Endodermal cell (in vitro differentiated cells): ENCODE results near the gene SLCO1B1. TPM values are rescaled to one million over a fixed set of nuclear protein-coding genes. Genes with fewer than 3 reads are reported as not detected.

Experiments used
- DNase-seq: peaks from one replicate; pipeline ENCODE4 v3.0.0-alpha.2; 2017
- H3K27ac ChIP-seq: 2 replicates; pipeline ENCODE4 v1.5.1; 2013; ENCODE audit warnings: mild to moderate bottlenecking, low read depth, low read length, moderate library complexity
- H3K27me3 ChIP-seq: 2 replicates; pipeline ENCODE4 v1.6.1; 2013; ENCODE audit warnings: mild to moderate bottlenecking, low read length, moderate library complexity; ENCODE audit not compliant: insufficient read depth, control insufficient read depth, poor library complexity, severe bottlenecking
- H3K36me3 ChIP-seq: 2 replicates; pipeline ENCODE4 v1.7.0; 2013; ENCODE audit warnings: mild to moderate bottlenecking, low read length, moderate library complexity; ENCODE audit not compliant: control insufficient read depth, insufficient read depth
- H3K4me1 ChIP-seq: one replicate; pipeline ENCODE4 v1.7.0; 2013; ENCODE audit warnings: low read length; ENCODE audit not compliant: control insufficient read depth, insufficient read depth
- H3K4me3 ChIP-seq: 2 replicates; pipeline ENCODE4 v1.5.1; 2013; ENCODE audit warnings: mild to moderate bottlenecking, low read length, moderate library complexity
- H3K9ac ChIP-seq: 2 replicates; pipeline ENCODE4 v1.6.1; 2013; ENCODE audit warnings: mild to moderate bottlenecking, low read length, moderate library complexity; ENCODE audit not compliant: poor library complexity, severe bottlenecking; ENCODE audit errors: extremely low read depth
- H3K9me3 ChIP-seq: 2 replicates; pipeline ENCODE4 v1.6.1; 2013; ENCODE audit warnings: mild to moderate bottlenecking, low read length, moderate library complexity; ENCODE audit not compliant: control insufficient read depth
- H3K27ac Mint-ChIP-seq: 2 replicates; pipeline ENCODE4 v1.8.0; 2020; ENCODE audit warnings: mixed read lengths
- H3K27me3 Mint-ChIP-seq: 2 replicates; pipeline ENCODE4 v1.8.0; 2021; ENCODE audit warnings: mild to moderate bottlenecking, mixed read lengths; ENCODE audit not compliant: insufficient read depth
- H3K36me3 Mint-ChIP-seq: 2 replicates; pipeline ENCODE4 v1.8.0; 2020; ENCODE audit warnings: low read depth, mixed read lengths
- H3K4me1 Mint-ChIP-seq: 2 replicates; pipeline ENCODE4 v1.8.0; 2020; ENCODE audit warnings: mixed read lengths
- H3K4me3 Mint-ChIP-seq: 2 replicates; pipeline ENCODE4 v1.8.0; 2020; ENCODE audit warnings: mild to moderate bottlenecking, moderate library complexity, mixed read lengths
- H3K9me3 Mint-ChIP-seq: 2 replicates; pipeline ENCODE4 v1.8.0; 2020; ENCODE audit warnings: mild to moderate bottlenecking, mixed read lengths
- CTCF ChIP-seq: fragments of 200-600 bp; sonication (generic); conservative IDR thresholded peaks from 2 replicates; pipeline ENCODE4 v1.5.0; 2021; ENCODE audit warnings: antibody characterized with exemption, mild to moderate bottlenecking
- whole genome bisulfite sequencing, 2 experiments: methylation state at CpG; one replicate each; pipeline versions ENCODE4 v1.1.5 to v1.1.7; 2013; ENCODE audit warnings: missing lambda C conversion rate in 2 of 2, mixed read lengths in 1 of 2; ENCODE audit not compliant: insufficient coverage in 1 of 2, insufficient read length in 1 of 2; 5-methylcytosine and 5-hydroxymethylcytosine counted together
- total RNA-seq, 2 donors: library from RNA; stranded (reverse); fragmentation: NEBNext Ultra II Directional in 1 of 2; extraction: Animal tissue kit (Norgen Biotek cat#: 25700) in 1 of 2; gene quantifications; 2 replicates in 1 of 2; 3 replicates in 1 of 2; pipeline ENCODE4 v1.2.1, GENCODE V29; 2021

SLCO1B1 gene
- total RNA-seq, 2 donors from 2014 or later, result 1.5 TPM; not detected in 1

GRCh38 chr12:21257172-21257571 lies 126.2 kb downstream of the SLCO1B1 start:
- no peaks in the 10 kb centered on the region for H3K27me3 Mint-ChIP-seq
- no peak overlapping the region for H3K4me3 Mint-ChIP-seq
- Histone ChIP-seq H3K27me3 (no peaks in the 10 kb centered on the region), H3K27ac (no peak overlapping the region), H3K36me3 (no peaks in the 10 kb centered on the region), H3K9ac (no peak overlapping the region), H3K4me3 (no peak overlapping the region), H3K9me3 (peaks cover 17% of the 10 kb centered on the region), H3K4me1 (no peaks in the 10 kb centered on the region)
- H3K4me1 Mint-ChIP-seq, result peaks cover 5% of the 10 kb centered on the region
- 86 to 100% methylated on average over 2 to 3 of the region's 3 CpGs for WGBS, 2 experiments
- no peak for TF ChIP-seq CTCF
- no peak for DNase-seq
- H3K27ac Mint-ChIP-seq, result no peak overlapping the region
- peaks cover 35% of the 10 kb centered on the region for H3K9me3 Mint-ChIP-seq
- H3K36me3 Mint-ChIP-seq, result peaks cover 8% of the 10 kb centered on the region

- no peaks in the 10 kb centered on the region for H3K4me1 ChIP-seq
- no peaks in the 10 kb centered on the region for H3K4me1 Mint-ChIP-seq
- H3K9me3 ChIP-seq, result peaks cover 31% of the 10 kb centered on the region
- no peak overlapping the region for H3K4me3 Mint-ChIP-seq
- no peaks in the 10 kb centered on the region for H3K27me3 ChIP-seq
- DNase-seq, result no peak
- no peak overlapping the region for H3K9ac ChIP-seq
- no peak for TF ChIP-seq CTCF
- H3K27me3 Mint-ChIP-seq, result no peaks in the 10 kb centered on the region
- no peak overlapping the region for H3K27ac Mint-ChIP-seq
- H3K36me3 Mint-ChIP-seq, result peaks cover 31% of the 10 kb centered on the region
- no peaks in the 10 kb centered on the region for H3K36me3 ChIP-seq
- peaks cover 28% of the 10 kb centered on the region for H3K9me3 Mint-ChIP-seq
- no peak overlapping the region for H3K27ac ChIP-seq
- H3K4me3 ChIP-seq, result no peak overlapping the region
Measured at GRCh38 chr12:21264232-21264631, 133.2 kb downstream of the SLCO1B1 start.

GRCh38 chr12:21265932-21266331 lies 134.9 kb downstream of the SLCO1B1 start:
- H3K9me3 Mint-ChIP-seq, result peaks cover 17% of the 10 kb centered on the region
- H3K36me3 Mint-ChIP-seq, result peaks cover 24% of the 10 kb centered on the region
- H3K4me1 Mint-ChIP-seq, result no peaks in the 10 kb centered on the region
- no peaks in the 10 kb centered on the region for H3K27me3 Mint-ChIP-seq
- Histone ChIP-seq H3K9me3 (peaks cover 24% of the 10 kb centered on the region), H3K9ac (no peak overlapping the region), H3K4me3 (no peak overlapping the region), H3K4me1 (no peaks in the 10 kb centered on the region), H3K36me3 (no peaks in the 10 kb centered on the region), H3K27me3 (no peaks in the 10 kb centered on the region), H3K27ac (no peak overlapping the region)
- H3K4me3 Mint-ChIP-seq, result no peak overlapping the region
- no peak for TF ChIP-seq CTCF
- DNase-seq, result no peak
- no peak overlapping the region for H3K27ac Mint-ChIP-seq
- WGBS, 2 experiments, result 74 to 82% methylated on average over 2 to 3 of the region's 4 CpGs
